ENCODE results near the gene SDE2. TPM values are rescaled to one million over a fixed set of nuclear protein-coding genes. Genes with fewer than 3 reads are reported as not detected.

Gene SDE2
- total and polyA plus RNA-seq, 2 of the 8 experiments (the other 6 are each of a cell fraction or from before 2014, with no cell fraction given): 8.5 to 16.7 TPM

Small RNA genes within 50 kb of the gene (small RNA-seq; reads per million reads assigned to genes)
- gene AL117348.1 (ENCODE audit: insufficient read depth) (not detected), gene NDUFA3P3 (ENCODE audit: insufficient read depth) (not detected)

Other genes with a start within 250 kb of the SDE2 start
- gene SRP9, start 221.5 kb downstream of the SDE2 start, total RNA-seq (2021; fragmentation: NEBNext Ultra II Directional; extraction: Animal tissue kit (Norgen Biotek cat#: 25700)): 446 and 448 TPM in 2 replicates
- 342 and 572 TPM in 2 replicates for gene SRP9, start 221.5 kb downstream of the SDE2 start, polyA plus RNA-seq (2011; rRNA removed)
- gene EPHX1, start 189.2 kb downstream of the SDE2 start, total RNA-seq (2021; fragmentation: NEBNext Ultra II Directional; extraction: Animal tissue kit (Norgen Biotek cat#: 25700)): 79.1 and 80.0 TPM in 2 replicates
- gene EPHX1, start 189.2 kb downstream of the SDE2 start, polyA plus RNA-seq (2011; rRNA removed): 45.3 and 47.6 TPM in 2 replicates
- 41.2 and 55.4 TPM in 2 replicates for gene TMEM63A, start 117.0 kb downstream of the SDE2 start, total RNA-seq (2021; fragmentation: NEBNext Ultra II Directional; extraction: Animal tissue kit (Norgen Biotek cat#: 25700))
- gene TMEM63A, start 117.0 kb downstream of the SDE2 start, polyA plus RNA-seq (2011; rRNA removed): 26.1 and 38.5 TPM in 2 replicates
- 8.4 and 11.7 TPM in 2 replicates for gene LEFTY1, start 110.2 kb downstream of the SDE2 start, total RNA-seq (2021; fragmentation: NEBNext Ultra II Directional; extraction: Animal tissue kit (Norgen Biotek cat#: 25700))
- 4.5 and 7.3 TPM in 2 replicates for gene LEFTY1, start 110.2 kb downstream of the SDE2 start, polyA plus RNA-seq (2011; rRNA removed)
- 84.3 and 84.6 TPM in 2 replicates for gene PYCR2, start 75.1 kb downstream of the SDE2 start, total RNA-seq (2021; fragmentation: NEBNext Ultra II Directional; extraction: Animal tissue kit (Norgen Biotek cat#: 25700))
- 79.3 and 96.6 TPM in 2 replicates for gene PYCR2, start 75.1 kb downstream of the SDE2 start, polyA plus RNA-seq (2011; rRNA removed)
- 3.2 and 4.3 TPM in 2 replicates for gene LEFTY2, start 58.1 kb downstream of the SDE2 start, total RNA-seq (2021; fragmentation: NEBNext Ultra II Directional; extraction: Animal tissue kit (Norgen Biotek cat#: 25700))
- 2.6 and 2.9 TPM in 2 replicates for gene LEFTY2, start 58.1 kb downstream of the SDE2 start, polyA plus RNA-seq (2011; rRNA removed)
- 1,213 and 1,223 TPM in 2 replicates for gene H3-3A, start 63.4 kb upstream of the SDE2 start, total RNA-seq (2021; fragmentation: NEBNext Ultra II Directional; extraction: Animal tissue kit (Norgen Biotek cat#: 25700))
- 760 and 1,157 TPM in 2 replicates for gene H3-3A, start 63.4 kb upstream of the SDE2 start, polyA plus RNA-seq (2011; rRNA removed)
- 28.2 and 29.4 TPM in 2 replicates for gene ACBD3, start 187.4 kb upstream of the SDE2 start, total RNA-seq (2021; fragmentation: NEBNext Ultra II Directional; extraction: Animal tissue kit (Norgen Biotek cat#: 25700))
- 4.1 and 8.4 TPM in 2 replicates for gene ACBD3, start 187.4 kb upstream of the SDE2 start, polyA plus RNA-seq (2011; rRNA removed)
- gene MIXL1, start 224.3 kb upstream of the SDE2 start, total RNA-seq (2021; fragmentation: NEBNext Ultra II Directional; extraction: Animal tissue kit (Norgen Biotek cat#: 25700)): 1.5 and 2.7 TPM in 2 replicates
- 1.1 and 1.8 TPM in 2 replicates for gene MIXL1, start 224.3 kb upstream of the SDE2 start, polyA plus RNA-seq (2011; rRNA removed)

Data from H1 (cell line).